ENCODE measurements around the gene NPC2. TPM values are rescaled to one million over a fixed set of nuclear protein-coding genes. Genes with fewer than 3 reads are reported as not detected.

NPC2 gene
- total and polyA plus RNA-seq, 2 donors (not counting 3 experiments of a cell fraction or from before 2014, with no cell fraction given): 203 to 406 TPM

GRCh38 chr14:74535756-74536325 lies 42.7 kb upstream of the NPC2 start:
- DNase-seq (ENCODE audit: low read depth, low spot score): no peak
- Histone ChIP-seq H3K4me3 (replicated peaks in 1 of 3; ENCODE audit: insufficient read depth in 1 of 3, low read depth in 1 of 3, low read length in 3 of 3) (no peak overlapping the region), H3K9me1 (replicated peaks; ENCODE audit: control insufficient read depth, extremely low read depth, insufficient read depth, low read length) (no peaks in the 10 kb centered on the region), H3K9ac (replicated peaks; ENCODE audit: extremely low read depth, insufficient read depth, low read length) (no peak overlapping the region), H3K4me1 (ENCODE audit: control insufficient read depth, extremely low read depth, insufficient read depth, low read length) (no peaks in the 10 kb centered on the region), H3K4me2 (ENCODE audit: insufficient read depth, low read length) (no peak overlapping the region), H3K9me3 (replicated peaks; ENCODE audit: control insufficient read depth, insufficient read depth, low read length) (no peaks in the 10 kb centered on the region), H3K36me3 (ENCODE audit: control insufficient read depth in 2 of 2, extremely low read depth in 1 of 2, insufficient read depth in 2 of 2, low read length in 2 of 2) (peaks cover 14 to 41% of the 10 kb centered on the region in 2 experiments), H3K27ac (ENCODE audit: insufficient read depth, low read depth, low read length) (no peak overlapping the region), H3K27me3 (ENCODE audit: control insufficient read depth in 2 of 2, insufficient read depth in 2 of 2, low read length in 2 of 2) (no peaks in the 10 kb centered on the region), H3K79me2 (ENCODE audit: control insufficient read depth, insufficient read depth, low read length) (no peaks in the 10 kb centered on the region), H4K20me1 (replicated peaks; ENCODE audit: control insufficient read depth, extremely low read depth, insufficient read depth, low read length) (no peaks in the 10 kb centered on the region), H2AFZ (ENCODE audit: low read depth, low read length) (no peak overlapping the region)
- FAIRE-seq: no peak
- CTCF ChIA-PET: no interaction called here
- dilution Hi-C loops (cut with MboI; ENCODE audit: extremely low pct_ligation_motif_present, low sequenced_read_pairs) (no loop called here), intact Hi-C loops (cut with micrococcal nuclease) (no loop called here)
- TF ChIP-seq FOS (IDR thresholded peaks at IDR 0.05; ENCODE audit: borderline replicate concordance, insufficient read depth, low read length): no peak
- TF ChIP-seq JUN (IDR thresholded peaks at IDR 0.05; ENCODE audit: borderline replicate concordance, insufficient read depth, insufficient read length, low read depth): no peak
- TF ChIP-seq MYC (IDR thresholded peaks at IDR 0.05; ENCODE audit: low read depth, low read length): no peak
- TF ChIP-seq MAX (IDR thresholded peaks at IDR 0.05; ENCODE audit: insufficient read depth, insufficient read length): no peak
- TF ChIP-seq CTCF (IDR thresholded peaks at IDR 0.05; ENCODE audit: extremely low read depth in 1 of 2, insufficient read depth in 1 of 2, low read depth in 1 of 2, low read length in 2 of 2): no peak
- no TSS peak for BruUV-seq (replicated peaks)
- POLR2A ChIA-PET: no interaction called here

- BruUV-seq (replicated peaks): no TSS peak
- Histone ChIP-seq H3K36me3 (ENCODE audit: control insufficient read depth in 2 of 2, extremely low read depth in 1 of 2, insufficient read depth in 2 of 2, low read length in 2 of 2) (peaks cover 18 to 46% of the 10 kb centered on the region in 2 experiments), H4K20me1 (replicated peaks; ENCODE audit: control insufficient read depth, extremely low read depth, insufficient read depth, low read length) (no peaks in the 10 kb centered on the region), H3K9me3 (replicated peaks; ENCODE audit: control insufficient read depth, insufficient read depth, low read length) (no peaks in the 10 kb centered on the region), H2AFZ (ENCODE audit: low read depth, low read length) (no peak overlapping the region), H3K4me3 (replicated peaks in 1 of 3; ENCODE audit: insufficient read depth in 1 of 3, low read depth in 1 of 3, low read length in 3 of 3) (no peak overlapping the region), H3K9me1 (replicated peaks; ENCODE audit: control insufficient read depth, extremely low read depth, insufficient read depth, low read length) (no peaks in the 10 kb centered on the region), H3K27me3 (ENCODE audit: control insufficient read depth in 2 of 2, insufficient read depth in 2 of 2, low read length in 2 of 2) (no peaks in the 10 kb centered on the region), H3K4me2 (ENCODE audit: insufficient read depth, low read length) (no peak overlapping the region), H3K9ac (replicated peaks; ENCODE audit: extremely low read depth, insufficient read depth, low read length) (no peak overlapping the region), H3K4me1 (ENCODE audit: control insufficient read depth, extremely low read depth, insufficient read depth, low read length) (no peaks in the 10 kb centered on the region), H3K79me2 (ENCODE audit: control insufficient read depth, insufficient read depth, low read length) (no peaks in the 10 kb centered on the region), H3K27ac (ENCODE audit: insufficient read depth, low read depth, low read length) (no peak overlapping the region)
- FAIRE-seq (no peak), DNase-seq (ENCODE audit: low read depth, low spot score) (no peak)
- POLR2A ChIA-PET: no interaction called here
- intact Hi-C loops (cut with micrococcal nuclease): no loop called here
- TF ChIP-seq POLR2AphosphoS5 (IDR thresholded peaks at IDR 0.05; ENCODE audit: insufficient read depth, low read depth, low read length): no peak
- TF ChIP-seq MYC (IDR thresholded peaks at IDR 0.05; ENCODE audit: low read depth, low read length): no peak
- dilution Hi-C loops (cut with MboI; ENCODE audit: extremely low pct_ligation_motif_present, low sequenced_read_pairs): no loop called here
- CTCF ChIA-PET: no interaction called here
These were observed 40.5 kb upstream of the NPC2 start for GRCh38 chr14:74533576-74533975.
